K562 (cell line): Measurements from ENCODE around the gene DBNDD1.

Experiments used
- CEBPB ChIP-seq: fragments of 450-650 bp; IDR thresholded peaks from 2 replicates; pipeline ENCODE4 v1.6.1; 2016; ENCODE audit warnings: missing genetic modification characterization, missing compliant biosample characterization
- CTCF ChIP-seq, 3 experiments: IDR thresholded peaks in 2 of 3; conservative IDR thresholded peaks in 1 of 3; 2 replicates each; pipeline ENCODE4 v1.5.1; 2011 to 2012; ENCODE audit warnings: low read length in 3 of 3, mild to moderate bottlenecking in 3 of 3, control low read depth in 2 of 3, improper control_type of control experiment in 1 of 3, inconsistent platforms in 1 of 3, low read depth in 1 of 3, mixed read lengths in 1 of 3, moderate library complexity in 1 of 3; ENCODE audit not compliant: insufficient read depth in 2 of 3
- EP300 ChIP-seq: IDR thresholded peaks from 2 replicates; pipeline ENCODE4 v1.6.1; 2012; ENCODE audit warnings: low read length, improper control_type of control experiment
- FOXA1 ChIP-seq: fragments of 450-650 bp; IDR thresholded peaks from 2 replicates; pipeline ENCODE4 v1.6.1; 2016; ENCODE audit warnings: mild to moderate bottlenecking, borderline replicate concordance
- NELFE ChIP-seq: IDR thresholded peaks from 2 replicates; pipeline ENCODE4 v1.6.1; 2011; ENCODE audit warnings: mild to moderate bottlenecking; ENCODE audit not compliant: insufficient read depth, insufficient read length
- SIN3A ChIP-seq, 2 experiments: fragments of 150-350 bp in 1 of 2; IDR thresholded peaks; 2 replicates each; pipeline ENCODE4 v1.6.1; 2011 to 2016; ENCODE audit warnings: borderline replicate concordance in 2 of 2, low read depth in 2 of 2, low read length in 2 of 2, mild to moderate bottlenecking in 2 of 2, moderate library complexity in 2 of 2; ENCODE audit not compliant: control insufficient read depth in 1 of 2
- ZBTB33 ChIP-seq: sonication (generic); formaldehyde crosslinking; IDR thresholded peaks from 2 replicates; pipeline ENCODE4 v1.8.1; 2023; ENCODE audit warnings: mild to moderate bottlenecking, missing genetic modification reagents
- ZNF24 ChIP-seq: fragments of 450-650 bp; IDR thresholded peaks from 2 replicates; pipeline ENCODE4 v1.6.1; 2016

GRCh38 chr16:90044111-90044551, 24.9 kb upstream of the DBNDD1 start:
- TF ChIP-seq ZBTB33 (CRISPR knock-in tag) (no peak), FOXA1 (no peak), EP300 (no peak), ZNF24 (no peak), NELFE (no peak), CEBPB (tag) (no peak), SIN3A (IDR thresholded peaks at IDR 0.05; ENCODE audit: borderline replicate concordance in 2 of 2, control insufficient read depth in 1 of 2, low read depth in 2 of 2, low read length in 2 of 2) (no peak), CTCF (IDR thresholded peaks at IDR 0.05 in 2 of 3, conservative IDR thresholded peaks at IDR 0.05 in 1 of 3; ENCODE audit: insufficient read depth in 2 of 3, low read depth in 1 of 3, low read length in 3 of 3) (no peak)
